IMR-90 (cell line): ENCODE data around the gene OGDHL. TPM values are rescaled to one million over a fixed set of nuclear protein-coding genes. Genes with fewer than 3 reads are reported as not detected.

Experiments used
- ATAC-seq: fragments of 200-7000 bp; cut with Tn5 transposase; 2 replicates; pipeline ENCODE4 v1.9.1; 2020; ENCODE audit warnings: low read depth, mild to moderate bottlenecking, moderate library complexity
- BruUV-seq: library from RNA; stranded (reverse); fragments of 400-500 nt; replicated peaks from 2 replicates; lab custom pipeline; 2021; lab: Mats Ljungman, UMichigan
- CTCF ChIA-PET: fragments of 300-600 bp; formaldehyde crosslinking; extraction: SDS; loops from one replicate; lab custom pipeline; 2021; ENCODE audit warnings: antibody characterized with exemption; lab: Yijun Ruan, JAX
- POLR2A ChIA-PET: fragments of 300-600 bp; sonication (Branson Sonifier 250); formaldehyde crosslinking; loops from one replicate; lab custom pipeline; 2022; ENCODE audit warnings: antibody characterized with exemption; ENCODE audit not compliant: unreplicated experiment; lab: Charles Lee
- DNase-seq: peaks from one replicate; pipeline ENCODE4 v3.0.0; 2013
- H2AFZ ChIP-seq: replicated peaks from 2 replicates; pipeline ENCODE3; 2013; ENCODE audit warnings: low read length, mild to moderate bottlenecking; ENCODE audit not compliant: poor library complexity
- H2AK5ac ChIP-seq: 2 replicates; pipeline ENCODE4 v1.6.1; 2013; ENCODE audit warnings: low read depth, low read length, inconsistent platforms
- H2AK9ac ChIP-seq: replicated peaks from 2 replicates; pipeline ENCODE3; 2013; ENCODE audit warnings: mild to moderate bottlenecking, low read depth, low read length, moderate library complexity; ENCODE audit not compliant: poor library complexity
- H2BK120ac ChIP-seq: 2 replicates; pipeline ENCODE4 v1.6.1; 2013; ENCODE audit warnings: low read depth, low read length, inconsistent platforms
- H2BK15ac ChIP-seq: 3 replicates; pipeline ENCODE4 v1.6.1; 2013; ENCODE audit warnings: low read depth, low read length, inconsistent platforms
- H2BK20ac ChIP-seq: 2 replicates; pipeline ENCODE4 v1.6.1; 2013; ENCODE audit warnings: low read depth, mild to moderate bottlenecking, inconsistent platforms, low read length, moderate library complexity
- H2BK5ac ChIP-seq: 2 replicates; pipeline ENCODE4 v1.6.1; 2013; ENCODE audit warnings: mild to moderate bottlenecking, low read depth, low read length, inconsistent platforms; ENCODE audit not compliant: poor library complexity, severe bottlenecking
- H3K14ac ChIP-seq: replicated peaks from 2 replicates; pipeline ENCODE4 v1.6.1; 2013; ENCODE audit warnings: low read depth, low read length, inconsistent platforms
- H3K18ac ChIP-seq: 2 replicates; pipeline ENCODE4 v1.6.1; 2013; ENCODE audit warnings: low read depth, low read length, control low read depth
- H3K23ac ChIP-seq: 2 replicates; pipeline ENCODE4 v1.6.1; 2013; ENCODE audit warnings: low read depth, low read length, inconsistent platforms
- H3K27ac ChIP-seq: 2 replicates; pipeline ENCODE4 v1.5.1; 2013; ENCODE audit warnings: mild to moderate bottlenecking, control low read depth, low read length; ENCODE audit not compliant: insufficient read depth
- H3K27me3 ChIP-seq: 2 replicates; pipeline ENCODE4 v1.6.1; 2013; ENCODE audit warnings: low read length; ENCODE audit not compliant: control insufficient read depth, insufficient read depth
- H3K36me3 ChIP-seq: 2 replicates; pipeline ENCODE4 v1.6.1; 2013; ENCODE audit warnings: low read length, mixed read lengths; ENCODE audit not compliant: control insufficient read depth, insufficient read depth
- H3K4ac ChIP-seq: 2 replicates; pipeline ENCODE4 v1.6.1; 2013; ENCODE audit warnings: low read depth, low read length, inconsistent platforms
- H3K4me1 ChIP-seq: 2 replicates; pipeline ENCODE4 v1.6.1; 2013; ENCODE audit warnings: low read length, mixed read lengths; ENCODE audit not compliant: control insufficient read depth, insufficient read depth
- H3K4me2 ChIP-seq: 2 replicates; pipeline ENCODE4 v1.6.1; 2013; ENCODE audit warnings: low read depth, mild to moderate bottlenecking, control low read depth, low read length, moderate library complexity
- H3K4me3 ChIP-seq: 2 replicates; pipeline ENCODE4 v1.5.1; 2013; ENCODE audit warnings: low read depth, mild to moderate bottlenecking, control low read depth, low read length, moderate library complexity; ENCODE audit not compliant: insufficient read depth
- H3K56ac ChIP-seq: 2 replicates; pipeline ENCODE4 v1.6.1; 2013; ENCODE audit warnings: low read length, inconsistent platforms; ENCODE audit not compliant: insufficient read depth; ENCODE audit errors: extremely low read depth
- H3K79me1 ChIP-seq, 2 experiments: 2 replicates each; pipeline ENCODE4 v1.6.1; 2013; ENCODE audit warnings: low read length in 2 of 2, inconsistent platforms in 1 of 2, low read depth in 1 of 2
- H3K9ac ChIP-seq: 2 replicates; pipeline ENCODE4 v1.6.1; 2013; ENCODE audit warnings: low read depth, low read length, control low read depth
- H3K9me1 ChIP-seq: 2 replicates; pipeline ENCODE4 v1.6.1; 2013; ENCODE audit warnings: low read length, inconsistent platforms; ENCODE audit not compliant: insufficient read depth
- H3K9me3 ChIP-seq: 2 replicates; pipeline ENCODE4 v1.6.1; 2013; ENCODE audit warnings: low read length; ENCODE audit not compliant: control insufficient read depth, insufficient read depth
- H4K20me1 ChIP-seq: 2 replicates; pipeline ENCODE4 v1.6.1; 2013; ENCODE audit warnings: low read length, inconsistent platforms; ENCODE audit not compliant: insufficient read depth
- H4K5ac ChIP-seq: 2 replicates; pipeline ENCODE4 v1.6.1; 2013; ENCODE audit warnings: mild to moderate bottlenecking, low read depth, low read length, control low read depth
- H4K8ac ChIP-seq, 2 experiments: 2 replicates each; pipeline ENCODE4 v1.6.1; 2013; ENCODE audit warnings: low read depth in 2 of 2, low read length in 2 of 2, control low read depth in 1 of 2, inconsistent platforms in 1 of 2
- H4K91ac ChIP-seq: 2 replicates; pipeline ENCODE4 v1.6.1; 2013; ENCODE audit warnings: low read depth, low read length, inconsistent platforms; ENCODE audit not compliant: insufficient read depth
- RFX5 ChIP-seq: IDR thresholded peaks from 2 replicates; pipeline ENCODE4 v1.8.0; 2012; ENCODE audit warnings: low read depth, mild to moderate bottlenecking, low read length, moderate library complexity
- WGBS, 2 experiments: methylation state at CpG; one replicate each; pipeline versions ENCODE4 v1.1.5 to v1.1.7; 2013; ENCODE audit warnings: missing lambda C conversion rate in 2 of 2; ENCODE audit not compliant: insufficient read length in 1 of 2; ENCODE audit errors: extremely low coverage in 2 of 2; 5-methylcytosine and 5-hydroxymethylcytosine counted together
- dilution Hi-C: fragments of 300-500 bp; cut with HindIII; formaldehyde crosslinking; loops from one replicate; pipeline ENCODE4 v1.14.3; 2018; ENCODE audit warnings: low sequenced_read_pairs; ENCODE audit not compliant: unreplicated experiment
- in situ Hi-C: fragments of 300-500 bp; cut with MboI; formaldehyde crosslinking; loops from 3 replicates; pipeline ENCODE4 v1.14.3; 2019; ENCODE audit warnings: low sequenced_read_pairs, inconsistent platforms, mixed read lengths
- intact Hi-C: fragments of 100-400 bp; cut with micrococcal nuclease; formaldehyde crosslinking; loops from 2 replicates; pipeline ENCODE4 v1.10.0; 2022
- polyA plus RNA-seq, 3 experiments: library from polyadenylated mRNA; depleted of rRNA; stranded (reverse); fragments of >200 nt; gene quantifications; 2 replicates each; pipeline ENCODE4 v1.2.3, GENCODE V29; 2012; ENCODE audit warnings: low replicate concordance in 1 of 3
- total RNA-seq: library from RNA; depleted of rRNA; stranded (reverse); fragments of >200 nt; gene quantifications from 2 replicates; pipeline ENCODE4 v1.2.3, GENCODE V29; 2012
- TF ChIP-seq, protein P1 (sequence below): conservative IDR thresholded peaks from 2 replicates; pipeline ENCODE4 v1.5.1; 2012; ENCODE audit warnings: mild to moderate bottlenecking, low read depth, low read length, improper control_type of control experiment

The OGDHL gene
- total and polyA plus RNA-seq, 2 of the 4 experiments (the other 2 are of a cell fraction), result 0.18 to 0.27 TPM

DNA sequence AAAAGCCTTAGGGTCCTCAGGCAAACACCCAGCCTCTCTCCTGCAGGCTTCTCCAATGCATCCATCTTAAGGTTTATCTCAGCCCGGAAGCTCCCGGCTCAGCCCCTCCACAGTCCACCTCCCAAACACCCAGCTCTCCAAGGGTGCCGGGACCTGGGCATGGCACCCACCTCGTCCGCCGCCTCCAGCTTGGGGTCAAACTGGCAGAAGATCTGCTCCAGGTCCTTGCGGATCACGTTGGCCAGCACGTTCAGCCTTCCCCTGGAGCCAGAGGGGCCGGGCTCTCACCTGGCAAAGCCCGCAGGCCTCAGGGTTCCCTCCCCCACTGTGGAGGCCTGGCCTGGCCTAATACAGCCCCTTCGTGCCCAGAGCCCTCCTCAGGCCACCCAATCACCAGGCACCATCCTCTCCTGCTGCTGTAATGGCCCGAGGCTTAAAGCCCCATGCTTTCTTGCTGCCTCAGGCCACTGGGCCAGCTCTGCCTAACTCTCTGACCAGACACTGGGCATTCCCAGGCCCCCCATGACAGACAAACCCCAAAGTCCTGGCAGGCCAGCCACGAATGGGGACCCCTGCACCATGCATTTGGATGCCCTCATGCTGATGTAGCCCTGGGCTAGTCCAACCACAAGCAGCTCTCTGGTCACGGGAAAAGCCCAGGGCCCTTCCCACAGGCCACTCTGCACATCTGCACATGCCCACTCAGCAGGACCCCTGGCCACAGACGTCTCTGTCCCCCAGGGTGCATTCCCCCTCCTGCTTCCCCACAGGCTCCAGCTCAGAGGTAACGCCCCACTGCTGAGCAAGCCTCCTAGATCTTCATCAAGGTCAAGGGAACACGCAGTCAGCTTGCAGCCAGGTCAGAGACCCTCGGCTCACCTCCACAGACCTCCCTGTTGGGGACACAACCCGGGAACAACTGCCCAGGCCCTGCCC is 12.3 kb downstream of the OGDHL start:
- H3K14ac ChIP-seq, result no peak overlapping the region
- H3K4me2 ChIP-seq, result no peak overlapping the region
- H3K4me3 ChIP-seq, result no peak overlapping the region
- H4K20me1 ChIP-seq, result no peaks in the 10 kb centered on the region
- H3K9ac ChIP-seq, result no peak overlapping the region
- H3K9me1 ChIP-seq, result no peaks in the 10 kb centered on the region
- H2BK120ac ChIP-seq, result no peak overlapping the region
- H2BK15ac ChIP-seq, result no peak overlapping the region
- in situ Hi-C loops, result no loop called here
- BruUV-seq, result no TSS peak
- H3K4me1 ChIP-seq, result no peaks in the 10 kb centered on the region
- no peak overlapping the region for H3K27ac ChIP-seq
- H3K23ac ChIP-seq, result no peak overlapping the region
- H3K18ac ChIP-seq, result no peak overlapping the region
- H3K79me1 ChIP-seq, result no peaks in the 10 kb centered on the region
- H3K36me3 ChIP-seq, result no peaks in the 10 kb centered on the region
- POLR2A ChIA-PET, result interaction anchor here (0.6 kb wide), 1 partner anchor 699 kb away, joined by 4 read pairs; no protein-coding TSS in a partner anchor
- ATAC-seq, result no peak
- no peak overlapping the region for H2AK9ac ChIP-seq
- H4K8ac ChIP-seq, result no peak overlapping the region
- no peak overlapping the region for H4K91ac ChIP-seq
- WGBS, 2 experiments, result 64% methylated on average over 8 of the region's 20 CpGs; no CpG with 5 or more reads in 1 of the 2 experiments
- H2AFZ ChIP-seq, result no peak overlapping the region
- H2BK20ac ChIP-seq, result no peak overlapping the region
- H4K5ac ChIP-seq, result no peak overlapping the region
- dilution Hi-C loops, result no loop called here
- CTCF ChIA-PET, result no interaction called here
- intact Hi-C loops, result no loop called here
- H3K9me3 ChIP-seq, result no peaks in the 10 kb centered on the region
- H3K27me3 ChIP-seq, result peaks cover 4% of the 10 kb centered on the region
- H2BK5ac ChIP-seq, result no peak overlapping the region
- no peak overlapping the region for H2AK5ac ChIP-seq
- no peak overlapping the region for H3K56ac ChIP-seq
- no peak for DNase-seq
- no peak overlapping the region for H3K4ac ChIP-seq
- TF ChIP-seq, protein P1, sequence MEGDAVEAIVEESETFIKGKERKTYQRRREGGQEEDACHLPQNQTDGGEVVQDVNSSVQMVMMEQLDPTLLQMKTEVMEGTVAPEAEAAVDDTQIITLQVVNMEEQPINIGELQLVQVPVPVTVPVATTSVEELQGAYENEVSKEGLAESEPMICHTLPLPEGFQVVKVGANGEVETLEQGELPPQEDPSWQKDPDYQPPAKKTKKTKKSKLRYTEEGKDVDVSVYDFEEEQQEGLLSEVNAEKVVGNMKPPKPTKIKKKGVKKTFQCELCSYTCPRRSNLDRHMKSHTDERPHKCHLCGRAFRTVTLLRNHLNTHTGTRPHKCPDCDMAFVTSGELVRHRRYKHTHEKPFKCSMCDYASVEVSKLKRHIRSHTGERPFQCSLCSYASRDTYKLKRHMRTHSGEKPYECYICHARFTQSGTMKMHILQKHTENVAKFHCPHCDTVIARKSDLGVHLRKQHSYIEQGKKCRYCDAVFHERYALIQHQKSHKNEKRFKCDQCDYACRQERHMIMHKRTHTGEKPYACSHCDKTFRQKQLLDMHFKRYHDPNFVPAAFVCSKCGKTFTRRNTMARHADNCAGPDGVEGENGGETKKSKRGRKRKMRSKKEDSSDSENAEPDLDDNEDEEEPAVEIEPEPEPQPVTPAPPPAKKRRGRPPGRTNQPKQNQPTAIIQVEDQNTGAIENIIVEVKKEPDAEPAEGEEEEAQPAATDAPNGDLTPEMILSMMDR, result no peak
- TF ChIP-seq RFX5, result no peak
